M059J (cell line): ENCODE measurements around the gene USF1. TPM values are rescaled to one million over a fixed set of nuclear protein-coding genes. Genes with fewer than 3 reads are reported as not detected.
"Not testable (repeated sequence)": the region's sequence is repeated elsewhere in the genome, so short reads cannot be mapped to it uniquely, and the experiment has no call there.

Source experiments
- DNase-seq: peaks from one replicate; pipeline ENCODE4 v3.0.0-alpha.2; 2012; ENCODE audit warnings: low read depth
- total RNA-seq: library from RNA; depleted of rRNA; stranded (reverse); fragments of >200 nt; shearing (Covaris generic); gene quantifications from 2 replicates; pipeline ENCODE4 v1.2.3, GENCODE V29; 2014

Gene USF1
- total RNA-seq, 1 experiment from 2014 or later = 82.7 TPM

DNA sequence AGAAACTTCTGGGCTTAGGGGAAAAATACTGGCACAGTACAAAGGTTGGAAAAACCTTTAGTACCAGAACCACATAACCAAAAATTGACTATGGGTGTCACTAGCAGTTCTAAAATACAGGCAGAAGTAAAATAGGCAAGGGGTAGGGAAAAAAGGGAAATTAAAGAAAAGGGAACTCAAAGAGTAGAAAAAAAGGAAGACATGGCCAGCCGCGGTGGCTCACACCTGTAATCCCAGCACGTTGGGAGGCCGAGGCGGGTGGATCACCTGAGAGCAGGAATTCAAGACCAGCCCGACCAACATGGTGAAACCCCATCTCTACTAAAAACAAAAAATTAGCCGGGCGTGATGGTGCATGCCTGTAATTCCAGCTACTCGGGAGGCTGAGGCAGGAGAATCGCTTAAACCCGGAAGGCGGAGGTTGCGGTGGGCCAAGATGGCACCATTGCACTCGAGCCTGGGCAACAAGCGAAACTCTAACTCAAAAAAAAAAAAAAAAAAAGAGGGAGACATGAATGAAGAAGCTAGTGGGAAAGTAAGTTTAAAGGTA is 26.6 kb downstream of the USF1 start:
- DNase-seq = not testable (repeated sequence)

DNA sequence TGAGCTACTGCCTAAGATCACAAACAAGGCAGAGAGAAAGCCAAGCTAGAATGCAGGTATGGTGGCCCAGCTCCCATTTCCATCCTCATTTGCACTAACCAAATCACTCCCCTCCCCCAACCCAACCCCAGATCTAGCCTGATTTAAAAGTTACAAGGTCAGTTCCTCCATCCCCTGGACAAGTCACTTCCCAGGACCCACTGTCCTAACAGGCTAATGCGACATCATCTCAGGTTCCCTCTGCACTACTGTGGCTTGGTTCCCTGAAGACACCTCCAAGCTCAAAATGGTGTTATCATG is 27.2 kb downstream of the USF1 start:
- DNase-seq = no peak

DNA sequence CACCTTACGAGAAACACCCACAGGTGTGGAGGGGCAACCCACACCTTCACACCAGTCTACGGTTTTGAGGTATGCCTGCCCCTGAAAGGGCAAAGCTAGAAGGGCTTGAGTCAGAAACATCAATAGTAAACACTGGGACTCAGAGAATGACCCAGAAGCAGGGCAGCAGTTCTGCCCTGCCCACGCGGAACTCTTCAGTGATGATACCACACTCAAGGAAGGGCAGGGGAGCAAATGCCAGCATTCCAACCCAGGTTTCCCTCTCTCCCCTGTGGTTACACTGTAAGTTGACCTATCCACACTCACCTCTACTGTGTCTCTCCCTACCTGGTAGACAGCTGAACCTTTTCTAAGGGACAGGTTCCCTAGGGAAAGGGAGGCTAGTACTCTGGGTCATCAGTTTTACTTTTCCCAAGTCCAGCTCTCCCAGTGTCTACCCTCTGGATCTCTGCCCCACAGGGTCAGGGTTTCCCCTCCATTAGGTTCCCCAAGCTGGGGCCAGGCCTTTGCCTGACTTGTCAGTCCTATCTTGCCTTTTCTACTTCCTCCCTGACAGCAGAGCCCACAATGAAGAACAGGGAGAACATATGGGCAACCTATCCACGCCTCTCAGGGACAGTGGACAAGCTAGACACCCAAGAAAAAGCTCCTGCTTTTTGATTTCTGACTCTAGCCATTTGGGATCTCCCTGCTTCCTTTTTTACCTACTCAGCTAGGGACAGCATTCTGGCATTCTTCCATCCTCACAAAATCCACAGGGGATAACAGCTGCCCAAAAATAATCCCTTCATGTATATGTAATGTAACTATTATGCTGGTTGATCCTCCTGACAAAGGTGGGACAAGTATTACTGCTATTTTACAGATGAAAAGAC is 27.8 kb downstream of the USF1 start:
- no peak for DNase-seq

DNA sequence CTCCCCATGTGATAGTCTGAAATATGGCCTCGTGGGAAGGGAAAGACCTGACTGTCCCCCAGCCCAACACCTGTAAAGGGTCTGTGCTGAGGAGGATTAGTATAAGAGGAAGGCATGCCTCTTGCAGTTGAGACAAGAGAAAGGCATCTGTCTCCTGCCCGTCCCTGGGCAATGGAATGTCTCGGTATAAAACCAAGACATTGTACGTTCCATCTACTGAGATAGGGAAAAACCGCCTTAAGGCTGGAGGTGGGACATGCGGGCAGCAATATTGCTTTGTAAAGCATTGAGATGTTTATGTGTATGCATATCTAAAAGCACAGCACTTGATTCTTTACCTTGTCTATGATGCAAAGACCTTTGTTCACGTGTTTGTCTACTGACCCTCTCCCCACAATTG is 28.6 kb downstream of the USF1 start:
- not testable (repeated sequence) for DNase-seq

DNA sequence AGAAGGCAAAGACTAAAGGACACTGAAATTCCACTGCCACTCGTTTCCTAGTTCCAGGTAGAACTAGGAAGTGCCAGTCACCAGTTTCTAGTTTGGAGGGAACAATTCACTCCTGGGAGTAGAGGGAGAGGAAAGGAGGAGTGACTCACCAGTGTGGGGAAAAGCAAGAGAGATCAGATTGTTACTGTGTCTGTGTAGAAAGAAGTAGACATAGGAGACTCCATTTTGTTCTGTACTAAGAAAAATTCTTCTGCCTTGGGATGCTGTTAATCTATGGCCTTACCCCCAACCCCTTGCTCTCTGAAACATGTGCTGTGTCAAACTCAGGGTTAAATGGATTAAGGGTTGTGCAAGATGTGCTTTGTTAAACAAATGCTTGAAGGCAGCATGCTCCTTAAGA is 29.1 kb downstream of the USF1 start:
- DNase-seq = peak; percentile 70

DNA sequence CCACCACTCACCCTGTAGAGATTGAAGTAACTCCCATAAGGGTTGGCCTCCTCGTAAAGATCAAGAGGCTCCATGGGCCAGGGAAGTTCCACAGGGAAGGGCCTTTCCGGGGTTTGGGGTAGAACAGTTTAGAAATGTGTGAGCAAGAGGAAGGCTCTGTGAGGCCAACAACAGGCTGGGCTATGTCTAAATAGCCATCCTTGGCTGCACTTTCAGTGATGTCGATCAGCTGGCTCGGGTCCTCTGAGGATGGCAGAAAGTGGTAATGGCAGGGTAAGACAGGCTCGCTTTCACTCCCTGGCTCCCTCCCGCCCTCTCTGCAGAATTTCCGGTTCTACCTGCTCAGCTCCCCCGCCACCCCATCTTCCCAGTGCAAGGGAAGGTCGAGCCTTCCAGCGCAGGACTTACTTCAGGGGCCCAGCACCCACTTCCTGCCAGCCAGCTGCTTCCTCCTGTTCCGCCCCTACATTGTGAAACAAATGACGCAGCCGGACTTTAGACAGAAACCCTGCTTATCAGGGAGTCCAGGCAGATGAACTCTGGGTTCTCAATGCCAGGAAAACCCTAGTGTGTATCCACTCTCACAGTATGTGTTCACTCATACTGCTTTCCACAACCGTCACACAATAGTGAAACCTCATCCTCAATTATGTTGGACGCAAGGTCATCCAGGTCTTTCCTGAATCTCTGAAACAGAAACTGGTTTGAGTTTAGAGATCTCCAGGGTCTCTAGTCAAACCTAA is 32.1 kb downstream of the USF1 start:
- peak; percentile 92 for DNase-seq

DNA sequence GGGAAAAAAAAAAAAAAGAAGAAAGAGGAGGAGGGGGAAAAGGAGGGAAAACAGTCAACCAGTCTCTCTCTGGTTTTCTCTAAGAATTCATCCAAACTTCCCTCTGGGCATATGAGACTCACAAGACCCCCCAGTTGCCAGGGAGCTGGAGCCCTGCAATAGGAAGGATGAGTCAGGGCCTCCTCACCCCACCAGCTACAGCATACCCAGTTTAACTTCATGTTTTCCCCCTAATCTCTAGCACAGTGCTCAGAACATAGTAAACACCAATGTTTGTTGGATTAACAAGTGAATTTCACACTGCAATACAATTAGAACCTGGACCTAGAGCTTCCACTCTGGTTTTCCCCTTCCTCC is 32.7 kb downstream of the USF1 start:
- DNase-seq = peak; percentile 82

DNA sequence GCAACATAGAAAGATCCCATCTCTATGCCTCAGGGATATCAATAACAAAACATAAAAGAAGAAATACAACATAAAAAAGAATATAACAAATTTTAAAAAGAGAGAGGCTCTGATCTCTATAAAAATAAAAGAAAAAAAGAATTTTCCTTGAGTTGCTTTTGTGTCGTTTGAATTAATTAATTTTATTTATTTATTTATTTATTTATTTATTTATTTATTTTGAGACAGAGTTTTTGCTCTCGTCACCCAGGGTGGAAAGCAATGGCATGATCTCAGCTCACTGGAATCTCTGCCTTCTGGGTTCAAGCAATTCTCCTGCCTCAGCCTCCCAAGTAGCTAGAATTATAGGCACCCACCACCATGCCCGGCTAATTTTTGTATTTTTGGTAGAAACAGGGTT is 33.4 kb downstream of the USF1 start:
- DNase-seq = no peak

DNA sequence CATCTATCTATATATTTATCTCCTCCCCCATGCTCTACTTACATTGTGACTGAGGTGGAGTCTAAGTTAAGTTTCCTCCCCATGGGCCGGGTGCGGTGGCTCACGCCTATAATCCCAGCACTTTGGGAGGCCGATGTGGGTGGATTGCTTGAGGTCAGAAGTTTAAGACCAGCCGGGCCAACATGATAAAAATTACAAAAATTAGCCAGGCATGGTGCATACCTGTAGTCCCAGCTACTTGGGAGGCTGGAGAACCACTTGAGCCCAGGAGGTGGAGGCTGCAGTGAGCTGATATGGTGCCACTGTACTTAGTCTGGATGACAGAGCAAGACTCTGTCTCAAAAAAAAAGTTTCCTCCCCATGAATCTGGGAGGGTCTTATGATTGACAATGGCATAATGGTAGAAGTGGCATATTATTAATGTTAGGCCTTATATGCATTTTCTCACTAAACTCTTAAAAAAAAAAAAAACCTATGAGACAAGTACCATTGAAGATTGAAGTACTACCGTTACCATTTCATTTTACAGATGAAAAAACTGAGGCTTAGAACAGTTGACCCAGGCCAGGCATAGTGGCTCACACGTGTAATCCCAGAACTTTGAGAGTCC is 36.1 kb downstream of the USF1 start:
- no peak for DNase-seq

DNA sequence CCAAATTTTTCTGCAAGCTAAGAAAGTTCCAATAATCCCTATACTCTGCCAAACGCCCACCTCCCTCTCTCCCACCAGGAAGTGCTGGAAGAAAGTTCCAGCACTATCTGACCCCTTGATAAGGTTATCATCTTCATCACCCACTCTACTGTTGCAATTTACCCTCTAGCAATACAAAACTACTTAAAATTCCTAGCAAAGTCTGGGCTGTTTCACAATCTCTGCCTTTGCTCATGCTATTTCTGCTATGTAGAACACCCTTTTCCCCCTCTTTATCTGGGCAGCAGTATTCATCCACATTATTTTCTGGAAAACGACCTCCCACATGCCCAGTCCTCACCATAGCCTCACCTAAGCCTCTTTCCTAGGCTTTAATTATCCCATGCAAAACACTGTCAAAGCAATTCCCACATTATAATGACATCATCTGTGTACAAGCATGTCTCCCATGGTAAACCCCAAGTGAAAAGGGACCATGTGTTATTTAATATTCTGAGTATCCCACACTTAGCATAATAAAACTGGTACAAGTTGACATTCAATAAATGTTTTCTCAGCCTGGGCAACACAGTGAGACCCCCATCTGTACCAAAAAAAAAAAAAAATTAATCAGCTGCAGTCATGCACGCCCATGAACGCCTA is 36.8 kb downstream of the USF1 start:
- peak; percentile 51 for DNase-seq

DNA sequence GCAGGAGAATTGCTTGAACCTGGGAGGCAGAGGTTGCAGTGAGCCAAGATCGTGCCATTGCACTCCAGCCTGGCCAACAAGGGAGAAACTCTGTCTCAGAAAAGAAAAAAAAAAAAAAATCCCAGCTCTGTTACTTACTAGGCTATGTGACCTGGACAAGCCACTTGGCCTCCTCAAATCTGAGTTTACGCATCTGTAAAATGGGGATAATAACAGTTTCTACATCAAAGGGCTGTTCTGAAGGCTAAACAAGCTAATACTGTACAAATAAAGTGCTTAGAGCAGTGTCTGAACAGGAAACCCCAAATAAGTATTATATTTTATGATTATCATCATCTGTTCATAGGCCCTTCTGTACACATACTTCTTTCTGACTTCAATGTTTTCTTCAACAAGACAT is 38.4 kb downstream of the USF1 start:
- DNase-seq = no peak

DNA sequence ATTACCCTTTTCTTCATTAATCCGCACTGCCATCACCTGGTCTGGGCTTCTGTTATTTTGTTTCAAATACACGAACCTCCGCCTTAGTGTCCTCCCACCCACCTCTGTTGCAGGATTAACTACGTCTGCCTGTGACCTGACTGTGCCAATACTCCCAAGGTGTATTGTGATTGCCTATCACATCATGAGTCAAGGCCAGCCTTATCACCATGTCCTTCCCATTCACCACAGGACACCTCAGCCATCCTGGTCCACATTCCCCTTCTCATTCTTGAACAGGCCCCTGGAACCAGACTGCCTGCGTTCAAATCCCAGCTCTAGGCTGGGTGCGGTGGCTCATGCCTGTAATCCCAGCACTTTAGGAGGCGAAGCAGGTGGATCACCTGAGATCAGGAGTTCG is 39.2 kb downstream of the USF1 start:
- DNase-seq = no peak

DNA sequence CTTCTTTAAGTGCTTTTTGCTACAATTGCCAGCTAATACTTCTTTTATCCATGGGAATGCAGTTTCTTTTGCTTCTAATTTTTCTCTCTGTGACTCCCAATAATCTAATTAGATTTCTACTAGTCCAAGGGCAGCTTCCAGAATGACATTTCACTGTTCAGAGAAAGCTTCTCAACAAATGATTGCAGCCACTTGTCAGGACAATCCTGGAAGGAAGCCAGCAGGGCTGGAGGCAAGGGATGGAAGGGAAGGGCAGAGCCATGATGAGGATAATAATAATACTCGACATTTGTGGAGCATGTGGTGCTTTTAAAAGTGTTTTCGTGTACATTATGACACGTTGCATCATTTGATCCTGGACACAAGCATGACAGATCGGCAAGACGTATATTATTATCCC is 44.3 kb downstream of the USF1 start:
- DNase-seq = no peak

DNA sequence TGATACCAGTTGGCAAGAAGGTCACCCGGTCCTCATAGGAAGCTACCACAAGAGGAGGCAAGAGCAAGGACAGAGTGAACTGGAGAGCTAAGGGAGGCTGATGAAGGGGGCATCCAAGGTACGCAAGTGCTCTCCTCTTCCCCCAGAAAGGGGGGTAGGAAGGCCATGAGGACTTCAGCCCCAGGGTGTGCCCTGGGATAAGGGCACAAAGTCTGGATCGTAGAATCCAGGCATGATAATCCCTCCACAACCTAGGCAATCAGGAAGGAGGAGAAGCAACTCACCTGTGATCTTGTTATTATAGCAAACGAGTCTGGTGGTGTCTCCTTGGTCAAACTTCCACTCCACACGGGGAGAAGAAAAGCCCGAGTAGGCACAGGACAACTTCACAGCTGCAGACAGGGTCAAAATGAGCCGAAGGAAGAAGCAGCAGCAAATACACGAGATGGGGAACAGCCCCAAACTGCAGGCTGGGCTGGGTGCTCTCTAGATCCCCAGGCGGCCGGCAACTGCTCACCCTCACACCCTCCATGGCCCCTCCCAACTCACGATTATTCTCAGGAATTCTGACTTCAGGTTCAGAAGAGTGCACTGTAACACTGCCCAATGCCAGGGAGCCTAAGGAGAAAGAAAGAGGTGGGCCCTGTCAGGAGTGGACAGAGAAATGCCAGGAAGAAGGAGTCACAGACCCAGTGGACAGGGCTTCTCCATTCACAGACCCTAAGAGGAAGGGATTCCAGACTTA is 44.9 kb downstream of the USF1 start:
- no peak for DNase-seq

DNA sequence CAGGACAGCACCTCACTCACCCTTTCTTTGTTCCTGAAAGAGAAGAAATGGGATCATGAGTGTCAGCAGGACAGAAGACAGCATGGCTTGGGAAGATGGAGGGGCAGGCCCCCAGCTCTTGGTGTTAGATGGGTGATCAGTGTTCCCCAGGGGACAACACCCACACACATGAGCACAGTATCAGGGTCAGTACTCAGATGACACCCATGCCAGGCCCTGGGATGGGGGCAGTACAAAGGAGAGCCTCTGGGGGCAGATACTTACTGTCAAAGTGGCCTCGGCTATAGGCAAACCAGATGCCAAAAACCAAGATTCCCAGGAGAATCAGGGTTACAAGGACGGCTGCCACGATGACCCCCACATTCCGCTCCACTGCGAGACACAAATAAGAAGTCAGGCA is 46.4 kb downstream of the USF1 start:
- no peak for DNase-seq

DNA sequence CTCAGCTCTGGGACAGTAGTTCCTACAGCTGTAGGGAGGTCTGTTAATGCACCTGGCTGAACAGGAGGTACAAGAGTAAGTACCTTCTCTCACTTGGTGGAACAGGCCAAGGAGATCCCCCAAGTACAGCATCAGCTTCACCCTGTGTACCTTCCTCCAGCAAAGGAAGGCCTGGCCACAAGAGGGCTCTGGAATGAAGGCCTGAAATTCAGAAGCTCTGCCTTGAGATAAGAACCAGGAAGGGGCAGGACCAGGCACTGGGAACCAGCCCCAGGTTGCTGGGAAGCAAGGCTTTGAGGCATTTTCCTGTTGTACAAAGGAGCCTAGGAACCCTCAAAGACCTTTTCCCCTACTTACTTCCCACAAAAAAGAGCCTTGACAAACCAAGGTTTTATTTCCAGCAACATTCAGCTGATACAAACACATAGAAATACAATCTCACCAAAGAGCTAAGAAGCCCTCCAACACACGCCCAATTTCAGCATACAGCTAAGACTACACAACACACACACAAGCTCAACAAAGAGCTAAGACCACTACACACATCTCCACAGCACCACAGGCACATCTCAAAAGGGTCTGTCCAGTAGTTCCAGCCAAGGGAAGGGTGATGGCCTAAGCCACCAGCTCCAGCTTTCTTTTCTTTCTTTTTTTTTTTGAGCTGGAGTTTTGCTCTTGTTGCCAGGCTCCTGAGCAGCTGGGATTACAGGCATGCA is 48.3 kb downstream of the USF1 start:
- DNase-seq = peak; percentile 77

DNA sequence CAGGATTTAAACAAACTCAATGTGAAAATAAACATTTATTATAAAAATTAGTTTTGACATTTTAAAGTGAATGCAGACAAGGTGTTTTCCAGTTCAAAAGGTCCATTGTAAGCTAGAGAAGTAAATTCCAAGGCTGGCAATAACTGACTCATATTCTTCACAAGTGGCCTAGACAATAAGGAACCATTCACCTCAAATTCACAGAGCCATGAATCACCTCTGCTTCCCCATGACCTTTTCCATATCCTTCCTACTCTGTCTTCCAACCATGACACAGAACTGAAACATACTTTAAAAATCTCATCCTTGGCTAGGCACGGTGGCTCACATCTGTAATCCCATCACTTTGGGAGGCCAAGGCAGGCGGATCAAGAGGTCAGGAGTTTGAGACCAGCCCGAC is 49.6 kb downstream of the USF1 start:
- DNase-seq = peak; percentile 95

DNA sequence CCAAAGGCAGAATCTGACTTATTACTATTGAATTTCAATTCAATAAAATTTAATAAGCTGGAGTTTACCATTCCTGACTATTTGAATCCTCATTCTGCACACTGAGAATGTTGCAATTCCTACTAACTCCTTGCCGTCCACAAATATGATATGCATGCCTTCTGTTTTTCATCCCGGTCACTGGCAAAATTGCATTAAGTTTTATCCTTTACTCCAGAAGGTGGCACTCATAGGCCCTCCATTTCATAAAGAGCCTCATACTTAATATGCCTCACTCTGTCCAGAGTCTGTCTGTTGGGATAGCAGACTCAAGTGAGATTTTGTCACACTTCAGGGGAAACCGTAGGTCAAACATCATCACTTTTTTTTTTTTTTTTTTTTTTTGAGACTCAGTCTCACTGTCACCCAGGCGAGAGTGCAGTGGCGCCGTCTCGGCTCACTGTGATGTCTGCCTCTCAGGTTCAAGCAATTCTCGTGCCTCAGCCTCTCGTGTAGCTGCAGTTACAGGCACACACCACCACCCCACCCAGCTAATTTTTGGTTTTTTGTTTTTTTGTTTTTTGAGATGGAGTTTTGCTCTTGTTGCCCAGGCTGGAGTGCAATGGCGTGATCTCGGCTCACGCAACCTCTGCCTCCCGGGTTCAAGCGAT is 52.1 kb downstream of the USF1 start:
- peak; percentile 65 for DNase-seq

DNA sequence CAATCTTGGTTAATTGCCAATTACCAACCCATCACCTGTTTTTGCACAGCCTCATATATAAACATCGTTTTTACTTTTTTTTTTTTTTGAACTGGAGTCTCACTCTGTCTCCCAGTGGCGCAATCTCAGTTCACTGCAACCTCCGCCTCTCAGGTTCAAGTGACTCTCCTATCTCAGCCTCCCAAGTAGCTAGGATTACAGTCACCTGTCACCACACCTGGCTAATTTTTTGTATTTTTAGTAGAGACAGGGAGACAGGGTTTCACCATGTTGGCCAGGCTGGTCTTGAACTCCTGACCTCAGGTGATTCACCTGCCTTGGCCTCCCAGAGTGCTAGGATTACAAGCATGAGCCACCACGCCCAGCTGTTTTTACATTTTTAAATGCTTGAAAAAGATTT is 53.7 kb downstream of the USF1 start:
- DNase-seq = not testable (repeated sequence)
